HUES6 (cell line): ENCODE results near the gene ANKRD65.
"Not testable (repeated sequence)": the region's sequence is repeated elsewhere in the genome, so short reads cannot be mapped to it uniquely, and the experiment has no call there.

Experiments
- H3K27ac ChIP-seq: 2 replicates; pipeline ENCODE4 v1.7.0; 2013; ENCODE audit warnings: low read depth, mild to moderate bottlenecking, low read length, inconsistent platforms
- H3K27me3 ChIP-seq: 2 replicates; pipeline ENCODE4 v1.6.1; 2013; ENCODE audit warnings: low read length; ENCODE audit not compliant: control insufficient read depth, insufficient read depth
- H3K36me3 ChIP-seq: 2 replicates; pipeline ENCODE4 v1.6.1; 2013; ENCODE audit warnings: low read length; ENCODE audit not compliant: control insufficient read depth, insufficient read depth
- H3K4me1 ChIP-seq: 2 replicates; pipeline ENCODE4 v1.6.1; 2013; ENCODE audit warnings: low read length; ENCODE audit not compliant: control insufficient read depth, insufficient read depth
- H3K4me3 ChIP-seq: 2 replicates; pipeline ENCODE4 v1.5.1; 2013; ENCODE audit warnings: low read depth, low read length
- H3K9ac ChIP-seq: one replicate; pipeline ENCODE4 v1.6.1; 2013; ENCODE audit warnings: mild to moderate bottlenecking, low read length
- H3K9me3 ChIP-seq: 2 replicates; pipeline ENCODE4 v1.6.1; 2013; ENCODE audit warnings: low read depth, low read length; ENCODE audit not compliant: control insufficient read depth, insufficient read depth

The ANKRD65 gene

DNA sequence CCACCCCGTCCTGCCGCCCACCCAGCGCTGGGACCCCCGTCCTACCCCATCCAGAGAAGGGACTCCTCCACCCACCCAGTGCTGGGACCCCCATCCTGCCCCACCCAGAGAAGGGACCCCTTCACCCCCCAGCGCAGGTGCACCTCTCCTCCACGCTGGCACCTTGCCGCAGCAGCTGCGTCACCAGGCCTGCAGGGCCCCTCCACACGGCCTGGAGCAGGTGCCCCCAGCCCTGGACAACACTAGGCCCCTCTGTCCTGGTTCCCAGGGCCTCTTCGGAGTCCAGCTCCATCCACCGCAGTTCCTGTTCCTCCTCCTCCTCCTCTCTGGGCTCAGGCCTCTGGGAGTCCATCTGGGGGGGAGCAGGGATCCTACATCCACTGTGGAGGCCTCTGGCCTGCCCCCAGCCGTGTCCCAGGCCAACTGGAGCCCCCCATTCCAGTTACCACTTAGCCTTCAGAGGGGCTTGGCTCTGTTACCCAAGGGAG is 378 bp downstream of the ANKRD65 start:
- Histone ChIP-seq H3K4me3 (no peak overlapping the region), H3K9me3 (no peaks in the 10 kb centered on the region), H3K4me1 (peaks cover 30% of the 10 kb centered on the region)

DNA sequence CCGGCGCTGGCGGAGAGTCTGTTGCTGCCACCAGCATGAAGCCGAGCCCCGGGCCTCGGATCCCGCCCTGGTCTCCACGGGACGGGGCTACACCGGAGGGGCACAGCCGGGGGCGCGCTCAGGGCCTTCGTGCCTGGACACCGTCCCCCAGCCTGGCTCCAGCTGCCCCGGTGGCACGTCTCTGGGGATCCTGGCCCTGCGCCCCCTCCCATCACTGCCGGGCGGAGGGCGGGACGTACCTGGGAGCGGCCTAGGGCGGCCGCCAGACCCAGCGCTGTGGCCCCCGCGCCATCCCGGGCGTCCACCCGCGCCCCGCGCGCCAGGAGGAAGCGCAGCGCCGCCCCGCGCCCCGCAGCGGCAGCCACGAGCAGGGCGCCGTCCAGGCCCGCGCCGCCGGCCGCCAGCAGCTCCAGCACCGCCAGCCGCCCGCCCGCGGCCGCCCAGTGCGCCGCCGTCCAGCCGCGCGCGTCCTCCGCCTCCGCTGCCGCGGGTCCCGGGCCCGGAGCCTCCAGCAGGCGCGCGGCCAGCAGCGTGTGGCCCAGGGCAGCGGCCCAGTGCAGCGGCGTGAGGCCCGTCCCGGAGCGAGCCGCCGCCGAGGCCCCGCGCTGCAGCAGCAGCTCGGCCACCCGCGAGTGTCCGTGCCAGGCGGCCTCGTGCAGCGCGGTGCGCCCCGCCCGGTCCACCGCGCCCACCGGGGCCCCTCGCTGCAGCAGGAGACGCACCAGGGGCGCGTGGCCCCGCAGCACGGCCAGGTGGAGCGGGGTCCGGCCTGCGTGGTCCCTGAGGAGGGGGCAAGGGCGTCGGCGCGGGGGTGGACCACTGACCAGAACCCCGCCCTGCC is 1.0 kb downstream of the ANKRD65 start:
- Histone ChIP-seq H3K4me3 (peak overlapping the region; percentile 27; the same call in 1 of the 2 replicates), H3K27me3 (no peaks in the 10 kb centered on the region), H3K9me3 (no peaks in the 10 kb centered on the region), H3K4me1 (peaks cover 27% of the 10 kb centered on the region), H3K9ac (peak overlapping the region; percentile 17), H3K36me3 (no peaks in the 10 kb centered on the region), H3K27ac (no peak overlapping the region)

More for the DNA sequence above, 378 bp downstream of the ANKRD65 start:
- H3K27me3 ChIP-seq: no peaks in the 10 kb centered on the region
- H3K27ac ChIP-seq: 0 out of 2 replicates have a peak overlapping the region, but pooled peaks have one; percentile 79
- no peaks in the 10 kb centered on the region for H3K36me3 ChIP-seq
- no peak overlapping the region for H3K9ac ChIP-seq

DNA sequence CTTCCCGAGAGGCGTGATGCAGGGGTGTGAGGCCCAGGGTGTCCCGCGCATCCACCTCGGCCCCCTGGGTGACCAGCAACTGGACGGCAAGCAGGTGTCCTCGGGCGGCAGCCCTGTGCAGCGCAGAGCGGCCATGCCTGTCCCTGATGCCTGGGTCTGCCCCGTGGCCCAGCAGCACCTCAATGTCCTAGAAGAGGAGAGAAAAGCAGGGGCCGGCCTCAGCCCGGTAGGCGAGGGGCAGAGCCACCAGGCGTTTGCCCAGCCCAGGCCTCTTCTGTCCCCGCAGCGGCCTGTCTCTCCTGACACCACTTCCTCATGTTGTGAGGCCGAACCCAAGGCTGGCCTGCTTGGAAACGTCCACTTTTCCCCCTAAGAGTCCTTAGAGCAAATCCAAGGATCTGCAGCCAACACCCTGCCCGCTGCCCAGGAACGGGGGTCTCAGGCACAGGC is 1.7 kb downstream of the ANKRD65 start:
- Histone ChIP-seq H3K27ac (no peak overlapping the region), H3K9ac (peak overlapping the region; percentile 17), H3K9me3 (no peaks in the 10 kb centered on the region), H3K27me3 (no peaks in the 10 kb centered on the region), H3K4me3 (no peak overlapping the region), H3K36me3 (no peaks in the 10 kb centered on the region), H3K4me1 (peaks cover 27% of the 10 kb centered on the region)

DNA sequence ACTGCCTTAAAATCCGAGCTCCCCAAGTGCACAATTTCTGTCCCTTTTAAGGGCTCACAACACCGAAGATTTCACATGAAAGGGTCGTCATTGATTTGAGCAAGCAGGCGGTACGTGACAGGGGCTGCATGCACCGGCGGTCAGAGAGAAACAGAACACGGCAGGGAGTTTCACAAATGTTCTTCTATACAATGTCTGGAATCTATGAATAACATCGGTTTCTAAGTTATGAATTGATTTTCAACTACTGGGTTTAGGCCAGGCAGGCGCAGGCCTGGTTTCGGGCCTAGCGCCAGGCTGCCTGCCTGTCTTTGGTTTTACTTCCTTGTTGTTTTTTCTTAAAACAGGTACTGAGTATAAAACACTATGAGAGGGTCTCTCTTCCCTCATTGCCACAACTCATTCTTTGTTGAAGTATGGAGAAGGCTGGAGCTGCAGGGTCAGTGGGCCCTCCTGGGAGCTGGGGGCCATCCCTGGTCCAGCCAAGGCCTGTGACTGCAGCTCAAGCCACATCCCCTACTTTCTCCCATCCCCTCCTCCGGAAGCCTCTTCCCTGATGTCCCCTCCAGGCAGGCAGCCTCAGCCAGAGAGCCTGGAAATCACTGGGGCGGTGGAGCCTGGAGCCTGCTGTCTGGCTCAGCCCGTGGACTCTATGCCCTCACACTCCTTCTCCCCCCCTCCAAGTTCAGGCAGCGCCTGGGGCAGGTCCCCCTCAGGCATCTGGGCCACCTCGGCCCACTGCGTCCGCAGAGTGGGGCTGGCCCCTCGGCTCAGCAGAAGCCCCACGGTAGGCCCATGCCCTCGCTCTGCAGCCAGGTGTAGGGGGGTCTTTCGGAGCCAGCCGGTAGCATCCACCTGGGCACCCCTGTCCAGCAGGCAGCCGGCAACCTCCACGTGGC is 2.4 kb downstream of the ANKRD65 start:
- H3K27me3 ChIP-seq: no peaks in the 10 kb centered on the region
- H3K9ac ChIP-seq: no peak overlapping the region
- no peak overlapping the region for H3K27ac ChIP-seq
- H3K36me3 ChIP-seq: no peaks in the 10 kb centered on the region
- peaks cover 27% of the 10 kb centered on the region for H3K4me1 ChIP-seq
- H3K4me3 ChIP-seq: no peak overlapping the region
- no peaks in the 10 kb centered on the region for H3K9me3 ChIP-seq

DNA sequence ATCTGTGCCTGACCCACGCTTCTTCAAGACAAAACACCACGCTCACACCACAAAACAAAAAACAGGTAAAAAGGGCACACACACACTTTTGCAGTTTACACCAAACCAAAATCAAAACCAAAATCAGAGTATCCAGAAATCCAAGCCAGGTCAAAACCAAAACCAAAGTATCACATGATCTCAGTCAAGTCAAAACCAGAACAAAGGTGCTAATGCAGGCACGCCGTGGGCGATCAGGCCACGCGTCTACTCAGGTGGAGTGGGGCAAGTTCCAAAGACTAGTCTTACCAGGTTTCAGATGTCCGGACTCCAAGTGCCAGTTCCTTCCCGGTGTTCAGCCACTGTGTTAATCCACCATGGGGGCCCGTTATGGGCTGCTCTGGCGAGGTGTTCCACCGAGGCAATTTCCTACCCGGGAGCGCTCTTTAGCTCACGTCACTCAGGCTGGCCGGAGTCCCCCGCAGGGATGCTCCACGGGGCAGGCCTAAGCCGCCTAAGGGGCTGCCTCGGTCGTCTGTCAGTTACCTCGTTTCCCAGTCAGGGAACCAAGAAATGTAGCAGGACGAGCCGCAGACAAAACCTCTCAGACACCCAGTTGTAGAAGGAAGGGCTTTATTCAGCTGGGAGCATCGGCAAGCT is 3.1 kb downstream of the ANKRD65 start:
- H3K4me3 ChIP-seq, H3K27me3 ChIP-seq, H3K27ac ChIP-seq, H3K36me3 ChIP-seq, H3K9ac ChIP-seq, H3K9me3 ChIP-seq: not testable (repeated sequence)
- peaks cover 24% of the 10 kb centered on the region for H3K4me1 ChIP-seq

DNA sequence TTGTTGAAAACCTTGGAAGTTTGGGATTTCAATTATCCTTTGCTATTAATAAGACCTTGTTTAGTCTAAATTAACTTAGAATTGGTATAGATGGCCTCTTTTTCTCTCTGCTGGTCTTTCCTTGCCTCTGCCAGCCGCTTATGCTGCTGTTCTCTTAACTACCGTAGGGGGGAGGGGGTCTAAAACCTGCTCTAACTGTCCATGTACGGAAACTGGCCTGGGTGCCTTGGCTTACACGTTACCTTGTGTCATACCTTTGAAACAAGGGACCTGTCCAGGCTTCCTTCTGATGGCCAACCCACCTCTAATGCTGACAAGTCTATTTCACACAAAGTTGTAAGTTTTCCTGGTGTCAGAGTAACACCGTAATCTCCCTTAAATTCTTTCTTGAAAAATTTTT is 3.7 kb downstream of the ANKRD65 start:
- H3K4me3 ChIP-seq, H3K36me3 ChIP-seq, H3K27me3 ChIP-seq, H3K27ac ChIP-seq, H3K9me3 ChIP-seq, H3K9ac ChIP-seq: not testable (repeated sequence)
- peaks cover 19% of the 10 kb centered on the region for H3K4me1 ChIP-seq

DNA sequence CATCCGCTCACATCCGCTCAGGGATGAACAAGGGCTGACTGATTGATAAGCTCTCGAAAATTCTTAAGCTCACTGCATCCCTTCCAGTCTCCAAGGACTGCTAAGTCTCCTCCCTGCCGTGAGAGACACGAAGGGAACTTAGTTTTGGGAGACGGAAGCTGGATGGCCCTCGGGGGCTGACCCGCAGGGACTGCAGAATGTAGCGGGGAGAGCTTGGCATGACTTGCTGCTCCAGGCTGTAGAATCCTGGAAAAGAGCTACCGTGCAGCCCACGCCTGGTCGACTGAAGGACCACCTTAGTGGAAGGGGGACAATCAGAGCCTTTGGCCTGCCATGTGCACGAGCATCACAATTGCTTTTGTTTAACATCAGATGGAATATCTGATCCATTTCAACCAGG is 5.3 kb downstream of the ANKRD65 start:
- H3K36me3 ChIP-seq: peaks cover 5% of the 10 kb centered on the region
- no peak overlapping the region for H3K27ac ChIP-seq
- H3K9ac ChIP-seq: no peak overlapping the region
- H3K9me3 ChIP-seq: peaks cover 9% of the 10 kb centered on the region
- H3K4me3 ChIP-seq: no peak overlapping the region
- H3K4me1 ChIP-seq: peaks cover 16% of the 10 kb centered on the region
- no peaks in the 10 kb centered on the region for H3K27me3 ChIP-seq

DNA sequence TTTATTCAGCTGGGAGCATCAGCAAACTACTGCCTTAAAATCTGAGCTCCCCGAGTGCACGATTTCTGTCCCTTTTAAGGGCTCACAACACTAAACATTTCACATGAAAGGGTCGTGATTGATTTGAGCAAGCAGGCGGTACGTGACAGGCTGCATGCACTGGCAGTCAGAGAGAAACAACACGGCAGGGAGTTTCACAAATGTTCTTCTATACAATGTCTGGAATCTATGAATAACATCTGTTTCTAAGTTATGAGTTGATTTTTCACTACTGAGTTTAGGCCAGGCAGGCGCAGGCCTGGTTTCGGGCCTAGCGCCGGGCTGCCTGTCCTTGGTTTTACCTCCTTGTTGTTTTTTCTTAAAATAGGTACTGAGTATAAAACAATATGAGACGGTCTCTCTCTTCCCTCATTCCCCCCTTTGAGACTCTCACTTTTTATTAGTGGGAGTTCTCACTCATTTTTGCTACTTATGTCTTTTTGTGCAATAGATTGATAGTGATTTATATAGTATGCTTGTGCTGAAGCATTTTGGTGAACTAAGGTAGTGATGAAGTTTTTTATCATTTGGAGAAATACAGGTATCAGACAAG is 8.7 kb downstream of the ANKRD65 start:
- not testable (repeated sequence) for H3K9me3 ChIP-seq, H3K4me3 ChIP-seq, H3K9ac ChIP-seq, H3K27ac ChIP-seq, H3K27me3 ChIP-seq
- H3K36me3 ChIP-seq: peaks cover 15% of the 10 kb centered on the region
- H3K4me1 ChIP-seq: peaks cover 36% of the 10 kb centered on the region

DNA sequence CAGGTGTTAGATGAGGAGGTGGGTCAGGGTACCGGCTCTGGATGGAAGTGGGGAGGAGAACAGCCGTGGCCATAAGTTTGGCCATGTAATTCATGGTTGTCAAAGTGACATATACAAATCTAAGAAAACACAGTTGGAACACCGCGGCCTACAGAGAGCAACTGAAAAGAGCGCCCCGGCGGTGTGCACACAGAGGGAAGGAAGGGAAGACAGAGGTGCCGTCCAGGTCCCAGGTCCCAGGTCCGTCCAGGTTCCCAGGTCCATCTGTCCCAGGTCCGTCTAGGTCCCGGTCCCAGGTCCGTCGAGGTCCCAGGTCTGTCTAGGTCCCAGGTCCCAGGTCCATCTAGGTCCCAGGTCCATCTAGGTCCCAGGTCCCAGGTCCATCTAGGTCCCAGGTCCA is 9.4 kb downstream of the ANKRD65 start:
- H3K9ac ChIP-seq: no peak overlapping the region
- no peak overlapping the region for H3K4me3 ChIP-seq
- peaks cover 36% of the 10 kb centered on the region for H3K4me1 ChIP-seq
- H3K27ac ChIP-seq: peak overlapping the region; percentile 98; the same call in 1 of the 2 replicates
- no peaks in the 10 kb centered on the region for H3K27me3 ChIP-seq
- peaks cover 9% of the 10 kb centered on the region for H3K9me3 ChIP-seq
- peaks cover 15% of the 10 kb centered on the region for H3K36me3 ChIP-seq

DNA sequence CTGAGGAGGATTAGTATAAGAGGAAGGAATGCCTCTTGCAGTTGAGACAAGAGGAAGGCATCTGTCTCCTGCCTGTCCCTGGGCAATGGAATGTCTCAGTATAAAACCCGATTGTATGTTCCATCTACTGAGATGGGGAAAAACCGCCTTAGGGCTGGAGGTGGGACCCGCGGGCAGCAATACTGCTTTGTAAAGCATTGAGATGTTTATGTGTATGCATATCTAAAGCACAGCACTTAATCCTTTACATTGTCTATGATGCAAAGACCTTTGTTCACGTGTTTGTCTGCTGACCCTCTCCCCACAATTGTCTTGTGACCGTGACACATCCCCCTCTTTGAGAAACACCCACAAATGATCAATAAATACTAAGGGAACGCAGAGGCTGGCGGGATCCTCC is 10.8 kb downstream of the ANKRD65 start:
- not testable (repeated sequence) for H3K9me3 ChIP-seq, H3K27me3 ChIP-seq
- Histone ChIP-seq H3K27ac (peak overlapping the region; percentile 98), H3K4me1 (peaks cover 36% of the 10 kb centered on the region), H3K4me3 (peak overlapping the region; percentile 30; the same call in 1 of the 2 replicates), H3K9ac (peak overlapping the region; percentile 99), H3K36me3 (peaks cover 27% of the 10 kb centered on the region)
